Small intestine (tissue), 7 donors: ENCODE data around the gene YIF1B. TPM values are rescaled to one million over a fixed set of nuclear protein-coding genes. Genes with fewer than 3 reads are reported as not detected.
A peak's percentile ranks its signal among the peaks of the same experiment; 100 is the strongest.
"Not testable (repeated sequence)": the region's sequence is repeated elsewhere in the genome, so short reads cannot be mapped to it uniquely, and the experiment has no call there.

Experiments
- DNase-seq, 2 donors: peaks; one replicate each; pipeline versions ENCODE4 v3.0.0 to v3.0.0-alpha.2; 2013
- FAIRE-seq: peaks from 2 replicates; lab custom pipeline; 2012; peaks lifted over from hg19 to GRCh38; lab: Jason Lieb, UNC
- H3K27ac ChIP-seq, 3 donors: one replicate each; pipeline ENCODE4 v1.5.1; 2013; ENCODE audit warnings: low read length in 2 of 3, mild to moderate bottlenecking in 2 of 3, control low read depth in 1 of 3, inconsistent platforms in 1 of 3, low read depth in 1 of 3, moderate library complexity in 1 of 3
- H3K27me3 ChIP-seq, 3 donors: one replicate each; pipeline ENCODE4 v1.6.1; 2013; ENCODE audit warnings: low read length in 3 of 3, inconsistent platforms in 1 of 3; ENCODE audit not compliant: control insufficient read depth in 3 of 3, insufficient read depth in 3 of 3
- H3K36me3 ChIP-seq, 3 donors: one replicate each; pipeline ENCODE4 v1.6.1; 2013; ENCODE audit warnings: low read length in 3 of 3, inconsistent platforms in 1 of 3, low read depth in 1 of 3, mild to moderate bottlenecking in 1 of 3, moderate library complexity in 1 of 3; ENCODE audit not compliant: control insufficient read depth in 3 of 3, insufficient read depth in 2 of 3
- H3K4me1 ChIP-seq, 3 donors: one replicate each; pipeline ENCODE4 v1.6.1; 2013; ENCODE audit warnings: low read length in 2 of 3, inconsistent platforms in 1 of 3, low read depth in 1 of 3, mild to moderate bottlenecking in 1 of 3, moderate library complexity in 1 of 3; ENCODE audit not compliant: control insufficient read depth in 3 of 3, insufficient read depth in 2 of 3
- H3K4me3 ChIP-seq, 3 donors: one replicate each; pipeline ENCODE4 v1.5.1; 2013; ENCODE audit warnings: low read length in 3 of 3, control low read depth in 1 of 3, inconsistent platforms in 1 of 3, low read depth in 1 of 3, mild to moderate bottlenecking in 1 of 3, moderate library complexity in 1 of 3
- H3K9me3 ChIP-seq, 2 donors: one replicate each; pipeline ENCODE4 v1.6.1; 2013; ENCODE audit warnings: low read depth in 1 of 2, low read length in 1 of 2; ENCODE audit not compliant: control insufficient read depth in 2 of 2, insufficient read depth in 1 of 2
- WGBS, 3 donors: extraction: QIAGEN DNeasy Blood & Tissue Kit; methylation state at CpG; one replicate each; pipeline ENCODE4 v1.1.7; 2013; 5-methylcytosine and 5-hydroxymethylcytosine counted together
- polyA plus RNA-seq, 4 donors: library from polyadenylated mRNA; stranded (reverse) in 3 of 4; unstranded in 1 of 4; fragments of 200-250 nt in 3 of 4; fragments of 120-200 nt in 1 of 4; gene quantifications; one replicate each; pipeline versions ENCODE4 v1.2.1 to v1.2.3, GENCODE V29; 2013
- donor health status: healthy with polysubstance abuse.
- donor health status: control.
- donor health status: control.
- donor health status: Bipolar disorder and iron deficiency.
- donor health status: healthy.

Gene YIF1B
- polyA plus RNA-seq, 4 donors = 13.0 to 73.1 (median 16.6) TPM

DNA sequence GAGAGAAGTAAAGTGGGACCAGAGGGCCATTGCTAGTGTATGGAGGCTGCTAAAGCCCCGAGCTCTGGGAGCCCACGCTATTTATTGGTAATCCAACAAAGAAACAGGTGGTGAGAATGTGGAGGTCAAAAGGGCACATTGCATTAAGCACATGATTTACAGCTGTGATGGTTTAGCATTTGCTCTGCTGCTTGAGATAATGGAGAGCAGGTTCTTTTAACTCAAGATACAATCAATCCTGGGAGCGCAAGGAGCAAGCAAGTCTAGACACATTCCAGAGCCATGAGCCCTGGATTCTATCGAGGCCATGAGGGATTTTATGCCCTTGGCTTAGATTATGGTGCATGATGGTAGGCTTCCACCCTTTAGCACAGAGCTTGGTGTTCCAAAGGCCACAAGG, 23.3 kb upstream of the YIF1B start:
- H3K4me3 ChIP-seq, H3K4me1 ChIP-seq, H3K27me3 ChIP-seq, FAIRE-seq, H3K9me3 ChIP-seq: not testable (repeated sequence)
- H3K36me3 ChIP-seq = peaks cover 0 to 18% (median 0%) of the 10 kb centered on the region in 3 donors
- peak; percentile 48 to 54 for DNase-seq
- H3K27ac ChIP-seq = peak overlapping the region in 1 of 3 donors; percentile 33
- 22 to 48% (median 40%) methylated on average over 4 of the region's 4 CpGs for WGBS, 3 donors

DNA sequence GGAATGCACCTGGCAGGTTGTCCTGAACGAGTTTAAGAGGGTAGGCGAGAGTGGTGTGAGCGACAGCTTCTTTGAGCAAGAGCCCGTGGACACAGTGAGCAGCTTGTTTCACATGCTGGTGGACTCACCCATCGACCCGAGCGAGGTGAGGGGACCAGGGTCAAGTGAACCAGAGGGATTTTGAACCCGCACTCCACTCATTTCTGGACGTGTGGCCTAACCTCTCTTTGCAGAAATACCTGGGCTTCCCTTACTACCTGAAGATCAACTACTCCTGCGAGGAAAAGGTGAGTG, 21.6 kb upstream of the YIF1B start:
- peaks cover 0 to 10% (median 0%) of the 10 kb centered on the region in 3 donors for H3K36me3 ChIP-seq
- H3K4me1 ChIP-seq = peaks cover 0 to 7% (median 0%) of the 10 kb centered on the region in 3 donors
- peak overlapping the region; percentile 7 to 97 (median 38) for H3K27ac ChIP-seq
- WGBS, 3 donors = 51 to 64% (median 58%) methylated on average over 10 of the region's 10 CpGs
- FAIRE-seq (no peak), DNase-seq (no peak)
- H3K27me3 ChIP-seq = no peaks in the 10 kb centered on the region
- H3K9me3 ChIP-seq = no peaks in the 10 kb centered on the region
- H3K4me3 ChIP-seq = peak overlapping the region in 2 of 3 donors; percentile 24 to 70

DNA sequence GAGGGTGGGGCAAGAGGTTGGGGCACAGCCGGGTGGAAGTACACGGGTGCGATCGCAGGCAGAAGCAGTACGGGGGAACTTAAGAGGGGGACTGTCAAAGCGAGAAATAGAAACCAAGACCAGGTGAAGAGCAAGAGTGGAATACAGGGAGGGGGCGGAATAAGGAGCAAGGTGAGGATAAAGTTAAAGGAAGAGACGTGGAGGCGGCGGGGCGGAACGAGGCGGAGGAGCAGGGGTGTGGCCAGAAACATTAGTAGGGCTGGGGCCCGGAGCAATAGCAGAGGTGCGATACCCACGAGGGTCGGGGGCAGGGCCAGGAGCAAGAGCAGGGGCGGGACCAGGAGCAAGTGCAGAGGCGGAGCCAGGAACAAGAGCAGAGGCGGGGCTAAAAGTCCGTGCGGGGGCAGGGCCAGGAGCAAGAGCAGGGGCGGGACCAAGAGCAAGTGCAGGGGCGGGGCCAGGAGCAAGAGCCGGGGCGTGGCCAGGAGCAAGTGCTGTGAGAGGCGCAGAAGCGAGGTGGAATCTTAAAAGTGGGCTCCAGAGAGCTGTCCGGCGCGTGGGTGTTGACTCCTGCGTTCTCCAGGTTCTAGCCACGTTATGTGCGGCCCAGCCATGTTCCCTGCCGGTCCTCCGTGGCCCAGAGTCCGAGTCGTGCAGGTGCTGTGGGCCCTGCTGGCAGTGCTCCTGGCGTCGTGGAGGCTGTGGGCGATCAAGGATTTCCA, 21.1 kb upstream of the YIF1B start:
- WGBS, 3 donors = 1 to 5% (median 4%) methylated on average over 34 to 41 of the region's 41 CpGs
- Histone ChIP-seq H3K27ac (peak overlapping the region; percentile 96 to 99 (median 97)), H3K9me3 (no peaks in the 10 kb centered on the region), H3K4me3 (peak overlapping the region; percentile 61 to 70 (median 65)), H3K27me3 (no peaks in the 10 kb centered on the region), H3K36me3 (peaks cover 0 to 10% (median 0%) of the 10 kb centered on the region in 3 donors), H3K4me1 (peaks cover 0 to 7% (median 0%) of the 10 kb centered on the region in 3 donors)
- FAIRE-seq (peak; percentile 47), DNase-seq (peak; percentile 98)

DNA sequence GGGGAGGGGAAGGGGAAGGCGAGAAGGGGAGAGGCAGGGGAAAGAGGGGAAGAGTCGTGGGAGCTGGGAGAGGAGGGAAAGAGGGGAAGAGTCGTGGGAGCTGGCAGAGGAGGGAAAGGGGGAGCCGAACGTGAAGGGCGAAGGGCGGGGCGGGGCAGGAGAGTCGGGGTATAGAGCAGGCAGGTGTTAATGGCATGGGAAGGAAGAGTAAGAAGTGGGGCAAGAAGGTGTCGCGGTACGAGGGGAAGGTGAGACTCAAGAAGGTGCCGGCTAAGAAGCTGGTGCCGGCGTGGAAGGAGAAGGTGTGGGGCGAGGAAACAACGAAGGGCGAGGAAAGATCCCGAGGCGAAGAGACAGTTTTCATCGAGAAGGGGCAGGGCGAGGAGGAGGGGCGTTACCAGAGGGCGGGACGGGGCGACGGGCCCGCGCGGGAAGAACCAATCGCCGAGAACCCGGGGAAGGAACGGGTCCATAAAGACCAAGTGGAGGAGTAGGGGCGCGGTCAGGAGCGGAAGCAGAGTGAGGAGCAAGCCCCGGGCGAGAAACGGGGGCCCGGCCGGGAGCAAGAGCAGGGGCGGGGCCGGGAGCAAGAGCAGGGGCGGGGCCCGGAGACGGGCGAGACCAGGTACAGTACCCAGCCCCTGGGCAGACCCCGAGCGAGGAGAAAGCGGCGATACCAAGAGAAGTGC, 20.3 kb upstream of the YIF1B start:
- peaks cover 0 to 7% (median 0%) of the 10 kb centered on the region in 3 donors for H3K4me1 ChIP-seq
- H3K4me3 ChIP-seq = peak overlapping the region; percentile 61 to 70 (median 65)
- H3K27me3 ChIP-seq = no peaks in the 10 kb centered on the region
- WGBS, 3 donors = 0 to 1% (median 1%) methylated on average over 48 to 52 of the region's 52 CpGs
- no peaks in the 10 kb centered on the region for H3K9me3 ChIP-seq
- no peak for FAIRE-seq
- H3K27ac ChIP-seq = peak overlapping the region; percentile 96 to 99 (median 97)
- peaks cover 0 to 7% (median 0%) of the 10 kb centered on the region in 3 donors for H3K36me3 ChIP-seq
- peak; percentile 97 to 98 for DNase-seq

DNA sequence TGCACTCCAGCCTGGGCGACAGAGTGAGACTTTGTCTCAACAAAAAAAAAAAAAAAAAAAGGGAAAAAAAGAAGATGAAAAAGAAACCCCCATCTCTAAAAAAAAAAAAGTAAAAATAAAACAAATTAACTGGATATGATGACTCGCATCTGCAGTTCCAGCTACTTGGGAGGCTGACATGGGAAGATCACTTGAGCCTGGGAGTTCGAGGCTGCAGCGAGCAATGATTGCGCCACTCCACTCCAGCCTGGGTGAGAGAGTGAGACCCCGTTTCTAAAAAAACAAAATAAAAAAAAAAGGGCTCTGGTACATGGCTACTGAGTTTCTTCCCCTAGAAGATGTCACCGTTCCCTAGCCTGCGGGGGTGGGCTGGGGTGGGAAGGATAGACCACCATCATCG, 17.5 kb upstream of the YIF1B start:
- H3K9me3 ChIP-seq = no peaks in the 10 kb centered on the region
- DNase-seq = no peak
- no peak for FAIRE-seq
- no peak overlapping the region for H3K27ac ChIP-seq
- no peaks in the 10 kb centered on the region for H3K27me3 ChIP-seq
- no peaks in the 10 kb centered on the region for H3K36me3 ChIP-seq
- WGBS, 3 donors = 88 to 90% (median 88%) methylated on average over 9 of the region's 9 CpGs
- H3K4me3 ChIP-seq = no peak overlapping the region
- peaks cover 0 to 7% (median 0%) of the 10 kb centered on the region in 3 donors for H3K4me1 ChIP-seq

DNA sequence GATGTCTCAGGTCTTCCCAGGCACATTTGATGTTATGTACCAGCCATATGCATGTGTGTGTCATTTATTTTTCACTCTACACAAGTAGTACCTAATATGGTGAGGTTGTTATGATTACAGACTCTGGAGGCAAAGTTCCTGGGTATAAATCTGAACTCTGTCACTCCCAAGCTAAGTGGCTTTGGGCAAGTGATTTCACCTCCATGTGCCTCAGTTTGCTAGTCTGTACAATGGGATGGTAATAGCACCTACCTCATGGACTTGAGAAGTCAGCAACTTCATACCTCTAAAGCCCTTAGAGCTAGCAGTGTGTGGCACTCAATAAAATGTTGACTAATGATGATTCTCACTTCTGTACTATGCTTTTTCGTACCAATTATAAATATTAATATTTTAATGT, 16.0 kb upstream of the YIF1B start:
- whole genome bisulfite sequencing, 3 donors = 87 to 89% (median 88%) methylated on average over 1 of the region's 1 CpG
- DNase-seq (no peak), FAIRE-seq (no peak)
- Histone ChIP-seq H3K4me3 (no peak overlapping the region), H3K4me1 (no peaks in the 10 kb centered on the region), H3K27me3 (no peaks in the 10 kb centered on the region), H3K36me3 (peaks cover 3 to 13% (median 6%) of the 10 kb centered on the region in 3 donors), H3K27ac (no peak overlapping the region), H3K9me3 (no peaks in the 10 kb centered on the region)

DNA sequence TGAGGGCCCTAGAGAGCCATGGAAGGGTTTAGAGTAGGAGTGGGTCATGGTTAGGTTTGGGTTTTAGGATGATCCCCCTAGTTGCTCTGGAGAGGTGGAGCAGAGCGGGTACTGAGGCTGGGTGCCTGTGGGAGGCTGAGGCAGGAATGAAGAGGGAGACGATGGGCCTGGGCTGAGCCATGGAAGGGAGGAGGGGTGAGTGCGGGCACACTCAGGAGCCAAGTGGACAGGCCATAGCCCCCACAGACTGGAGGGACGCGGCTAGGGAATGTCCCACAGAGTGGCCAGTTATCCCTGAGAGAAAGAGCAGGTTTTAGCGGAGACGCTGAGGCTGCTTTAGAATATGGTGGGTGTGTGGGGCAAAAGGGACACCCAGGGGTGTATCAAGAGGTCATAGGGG, 13.9 kb upstream of the YIF1B start:
- Histone ChIP-seq H3K4me3 (no peak overlapping the region), H3K36me3 (peaks cover 3 to 16% (median 11%) of the 10 kb centered on the region in 3 donors), H3K9me3 (no peaks in the 10 kb centered on the region), H3K4me1 (no peaks in the 10 kb centered on the region), H3K27me3 (no peaks in the 10 kb centered on the region), H3K27ac (no peak overlapping the region)
- DNase-seq = no peak
- 94 to 98% (median 98%) methylated on average over 7 of the region's 7 CpGs for WGBS, 3 donors
- no peak for FAIRE-seq

DNA sequence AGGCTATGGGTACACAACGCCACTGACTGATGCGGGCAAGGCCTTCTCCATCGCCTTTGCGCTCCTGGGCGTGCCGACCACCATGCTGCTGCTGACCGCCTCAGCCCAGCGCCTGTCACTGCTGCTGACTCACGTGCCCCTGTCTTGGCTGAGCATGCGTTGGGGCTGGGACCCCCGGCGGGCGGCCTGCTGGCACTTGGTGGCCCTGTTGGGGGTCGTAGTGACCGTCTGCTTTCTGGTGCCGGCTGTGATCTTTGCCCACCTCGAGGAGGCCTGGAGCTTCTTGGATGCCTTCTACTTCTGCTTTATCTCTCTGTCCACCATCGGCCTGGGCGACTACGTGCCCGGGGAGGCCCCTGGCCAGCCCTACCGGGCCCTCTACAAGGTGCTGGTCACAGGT, 10.8 kb upstream of the YIF1B start:
- no peaks in the 10 kb centered on the region for H3K9me3 ChIP-seq
- H3K4me1 ChIP-seq = no peaks in the 10 kb centered on the region
- H3K36me3 ChIP-seq = peaks cover 3 to 21% (median 11%) of the 10 kb centered on the region in 3 donors
- H3K4me3 ChIP-seq = no peak overlapping the region
- no peak for FAIRE-seq
- DNase-seq = no peak
- no peak overlapping the region for H3K27ac ChIP-seq
- no peaks in the 10 kb centered on the region for H3K27me3 ChIP-seq
- WGBS, 3 donors = 93 to 96% (median 95%) methylated on average over 22 of the region's 22 CpGs
